GM18868 (cell line): ENCODE results near the gene GRAMD2B.

Source experiments
- ATAC-seq: cut with Tn5 transposase; IDR thresholded peaks from one replicate; pipeline ENCODE4 v1.9.1; 2021; ENCODE audit warnings: mild to moderate bottlenecking, moderate library complexity; ENCODE audit not compliant: unreplicated experiment

GRAMD2B gene

GRCh38 chr5:126534553-126534952, 111.3 kb downstream of the GRAMD2B start:
- ATAC-seq, result no peak

GRCh38 chr5:126535856-126536545, 112.8 kb downstream of the GRAMD2B start:
- no peak for ATAC-seq

- no peak for ATAC-seq
These were observed 113.7 kb downstream of the GRAMD2B start for GRCh38 chr5:126536874-126537273.

GRCh38 chr5:126538579-126538978, 115.4 kb downstream of the GRAMD2B start:
- ATAC-seq, result no peak

- ATAC-seq, result no peak
These were observed 117.4 kb downstream of the GRAMD2B start for GRCh38 chr5:126540631-126541030.

- no peak for ATAC-seq
These were observed 119.2 kb downstream of the GRAMD2B start for GRCh38 chr5:126542441-126542840.

- ATAC-seq, result no peak
These were observed 119.8 kb downstream of the GRAMD2B start for GRCh38 chr5:126543009-126543408.

GRCh38 chr5:126543660-126544059, 120.5 kb downstream of the GRAMD2B start:
- ATAC-seq, result no peak
